GM12801 (cell line): Measurements from ENCODE around the gene GON4L.

Source experiments
- TF ChIP-seq, protein P1 (sequence below): IDR thresholded peaks from one replicate; pipeline ENCODE4 v1.5.1; 2011; ENCODE audit warnings: control low read depth; ENCODE audit not compliant: insufficient read length; ENCODE audit errors: extremely low read depth

The GON4L gene

DNA sequence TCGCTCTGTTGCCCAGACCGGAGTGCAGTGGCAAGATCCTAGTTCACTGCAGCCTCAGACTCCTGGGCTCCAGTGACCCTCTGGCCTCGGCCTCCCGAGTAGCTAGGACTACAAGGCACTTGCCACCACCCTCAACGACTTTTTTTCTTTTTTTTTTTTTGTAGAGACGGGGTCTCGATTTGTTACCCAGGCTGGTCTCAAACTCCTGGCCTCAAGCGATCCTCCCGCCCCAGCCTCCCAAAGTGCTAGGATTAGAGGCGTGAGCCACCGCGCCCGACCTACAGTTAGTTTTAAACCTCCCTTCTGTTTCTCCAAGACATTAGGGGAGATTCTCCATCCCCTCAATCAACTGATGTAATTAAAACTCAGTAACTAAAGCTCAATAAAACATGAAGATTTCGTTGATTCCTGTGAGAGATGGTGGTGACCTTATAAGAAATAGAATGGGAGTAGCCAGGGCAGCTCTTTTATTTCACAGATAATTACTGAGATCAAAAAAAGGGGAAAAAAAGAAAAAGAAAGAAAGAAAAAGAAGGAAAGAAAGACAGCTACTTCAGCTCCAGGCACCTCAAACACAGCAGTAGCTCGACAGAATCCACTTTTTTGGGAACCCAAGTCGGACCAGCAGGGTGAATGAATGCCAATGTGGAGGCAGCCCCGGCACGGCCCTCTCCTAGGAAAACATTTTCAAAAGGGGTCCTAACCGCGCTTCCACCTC is 598 bp downstream of the GON4L start:
- TF ChIP-seq, protein P1, sequence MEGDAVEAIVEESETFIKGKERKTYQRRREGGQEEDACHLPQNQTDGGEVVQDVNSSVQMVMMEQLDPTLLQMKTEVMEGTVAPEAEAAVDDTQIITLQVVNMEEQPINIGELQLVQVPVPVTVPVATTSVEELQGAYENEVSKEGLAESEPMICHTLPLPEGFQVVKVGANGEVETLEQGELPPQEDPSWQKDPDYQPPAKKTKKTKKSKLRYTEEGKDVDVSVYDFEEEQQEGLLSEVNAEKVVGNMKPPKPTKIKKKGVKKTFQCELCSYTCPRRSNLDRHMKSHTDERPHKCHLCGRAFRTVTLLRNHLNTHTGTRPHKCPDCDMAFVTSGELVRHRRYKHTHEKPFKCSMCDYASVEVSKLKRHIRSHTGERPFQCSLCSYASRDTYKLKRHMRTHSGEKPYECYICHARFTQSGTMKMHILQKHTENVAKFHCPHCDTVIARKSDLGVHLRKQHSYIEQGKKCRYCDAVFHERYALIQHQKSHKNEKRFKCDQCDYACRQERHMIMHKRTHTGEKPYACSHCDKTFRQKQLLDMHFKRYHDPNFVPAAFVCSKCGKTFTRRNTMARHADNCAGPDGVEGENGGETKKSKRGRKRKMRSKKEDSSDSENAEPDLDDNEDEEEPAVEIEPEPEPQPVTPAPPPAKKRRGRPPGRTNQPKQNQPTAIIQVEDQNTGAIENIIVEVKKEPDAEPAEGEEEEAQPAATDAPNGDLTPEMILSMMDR, result no peak

DNA sequence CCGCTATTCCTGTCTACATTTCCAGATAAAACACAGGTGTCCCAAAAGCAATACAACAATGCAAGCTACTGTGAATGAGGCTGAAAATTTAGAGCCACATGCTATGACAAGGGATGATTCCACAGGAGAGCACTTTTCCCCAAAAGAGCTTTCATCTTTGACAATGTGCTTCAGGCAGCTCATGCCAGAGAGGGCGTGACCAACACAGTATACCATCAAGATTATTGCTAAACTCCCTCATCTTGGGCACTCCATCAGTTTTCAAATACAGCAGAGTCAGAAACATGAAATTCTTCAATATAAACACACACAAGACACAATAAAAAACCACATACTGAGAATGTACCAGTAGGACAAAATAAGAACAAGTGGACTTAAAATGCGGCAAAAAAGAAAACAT is 6.7 kb downstream of the GON4L start:
- TF ChIP-seq, protein P1, result no peak

DNA sequence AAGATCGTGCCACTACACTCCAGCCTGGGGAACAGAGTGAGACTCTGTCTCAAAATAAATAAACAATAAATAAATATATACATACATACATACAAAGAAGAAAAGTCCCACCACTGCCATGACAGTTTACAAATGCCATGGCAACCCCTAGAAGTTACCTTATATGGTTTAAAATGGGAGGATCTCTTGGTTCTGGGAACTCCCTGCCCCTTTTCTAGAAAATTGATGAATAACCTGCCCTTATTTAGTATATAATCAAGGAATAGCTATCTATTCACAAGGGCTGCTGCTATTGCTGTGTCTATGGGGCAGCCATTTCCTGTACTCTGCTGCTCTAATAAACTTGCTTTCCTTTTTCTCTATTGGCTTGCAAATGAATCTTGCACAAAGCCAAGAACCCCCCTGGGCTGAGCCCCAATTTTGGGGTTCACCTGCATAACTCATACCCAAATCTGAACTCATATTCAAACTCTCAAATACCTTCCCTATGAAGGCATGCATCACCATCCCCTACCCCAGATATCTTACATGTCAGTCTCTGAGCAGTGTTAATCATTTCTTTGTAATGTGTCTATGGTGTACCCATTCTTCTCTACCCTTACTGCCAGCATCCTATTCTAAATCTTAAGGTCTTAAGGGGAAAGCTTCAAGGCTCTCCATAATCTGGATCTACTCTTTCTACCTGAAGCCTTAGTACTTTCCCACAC is 9.0 kb downstream of the GON4L start:
- TF ChIP-seq, protein P1, result no peak

DNA sequence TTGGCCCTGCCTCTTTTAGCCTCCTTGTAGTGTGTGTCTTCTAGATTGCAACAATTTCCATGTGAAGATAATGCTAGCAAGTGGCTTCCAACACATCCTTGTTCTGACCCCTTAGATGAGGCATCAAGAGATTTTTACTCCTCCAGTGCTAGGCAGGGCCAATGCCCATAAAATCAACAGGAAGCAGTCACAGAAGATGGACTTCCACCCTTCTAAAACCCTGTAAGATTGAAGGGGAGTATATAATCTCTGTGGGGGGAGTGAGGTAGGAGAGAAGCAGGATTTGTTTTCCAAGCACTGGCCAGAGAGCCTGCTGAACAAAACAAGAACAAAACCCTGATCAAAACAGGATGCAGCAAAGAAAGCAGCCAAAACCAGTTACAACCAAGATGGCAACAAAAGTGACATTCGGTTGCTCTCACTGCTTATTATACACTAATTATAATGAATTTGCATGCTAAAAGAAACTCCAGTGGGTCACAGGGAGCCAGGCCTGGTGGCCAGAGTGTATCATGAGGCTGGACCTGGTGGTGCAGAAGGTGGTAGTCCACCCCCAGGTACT is 12.1 kb downstream of the GON4L start:
- TF ChIP-seq, protein P1, result no peak

DNA sequence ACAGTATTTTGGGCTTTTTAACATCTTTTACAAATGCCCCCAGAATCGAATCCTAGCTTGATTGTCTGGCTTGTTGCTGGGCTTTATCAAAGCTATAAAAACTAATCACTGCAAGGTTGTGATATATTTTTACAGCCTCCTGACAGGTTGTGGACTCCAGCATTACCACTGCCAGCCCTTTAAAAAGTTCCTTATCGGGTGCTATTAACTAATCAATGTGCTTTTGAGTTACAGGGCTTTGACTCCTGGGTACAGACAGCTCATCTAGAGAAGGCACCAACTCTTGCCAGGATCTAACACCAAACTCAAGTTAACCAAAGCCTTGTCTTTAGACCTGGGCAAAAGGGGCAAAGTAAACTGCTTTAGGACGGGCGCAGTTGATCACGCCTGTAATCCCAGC is 16.6 kb downstream of the GON4L start:
- TF ChIP-seq, protein P1, result no peak

DNA sequence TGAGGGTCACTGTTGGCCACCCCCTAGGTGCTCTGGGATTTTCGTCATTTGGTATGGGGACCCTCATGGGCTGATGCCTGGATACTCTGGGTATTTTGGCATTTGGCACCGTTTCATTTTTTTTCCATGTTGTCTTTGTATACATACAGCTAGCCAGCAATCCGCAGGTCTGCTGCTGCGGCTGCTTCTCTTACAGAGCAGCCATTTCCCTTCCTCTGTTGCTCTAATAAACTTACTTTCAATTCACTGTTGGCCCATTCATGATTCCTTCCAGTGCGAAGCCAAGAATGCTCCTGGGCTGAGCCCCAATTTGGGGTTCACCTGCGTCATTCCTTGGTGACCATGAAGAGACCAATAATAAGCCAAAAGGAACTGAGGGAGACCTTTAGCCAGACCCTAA is 21.5 kb downstream of the GON4L start:
- TF ChIP-seq, protein P1, result no peak

DNA sequence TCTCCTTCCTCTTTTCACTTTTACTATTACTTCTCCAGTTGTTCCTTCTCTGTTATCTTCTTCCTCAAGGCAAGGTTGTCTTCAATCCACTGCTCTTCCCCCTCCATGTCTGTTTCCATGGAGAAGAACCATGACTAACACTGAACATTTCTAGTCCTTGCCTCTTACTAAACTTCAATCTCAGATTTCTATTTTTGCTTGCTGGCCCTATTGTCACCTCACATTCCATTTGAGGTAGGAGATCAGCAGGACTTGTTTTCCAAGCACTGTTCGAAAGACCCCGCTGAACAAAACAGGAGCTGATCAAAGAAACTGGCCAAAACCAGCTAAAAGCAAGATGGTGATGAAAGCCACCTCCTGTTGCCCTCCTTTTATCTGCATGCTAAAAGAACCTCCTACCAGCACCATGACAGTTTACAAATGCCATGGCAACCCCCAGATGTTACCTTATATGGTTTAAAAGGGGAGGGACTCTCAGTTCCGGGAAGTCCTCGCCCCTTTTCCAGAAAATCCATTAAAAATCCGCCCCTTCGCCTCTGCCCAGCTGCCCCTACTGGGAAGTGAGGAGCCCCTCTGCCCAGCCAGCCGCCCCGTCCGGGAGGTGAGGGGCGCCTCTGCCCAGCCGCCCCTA is 22.6 kb downstream of the GON4L start:
- TF ChIP-seq, protein P1, result no peak
